GM12878 (cell line): ENCODE results near the gene NBPF1.
"Not testable (repeated sequence)": the region's sequence is repeated elsewhere in the genome, so short reads cannot be mapped to it uniquely, and the experiment has no call there.

Experiments used
- NR2C2 ChIP-seq: IDR thresholded peaks from 2 replicates; pipeline ENCODE4 v1.6.1; 2011; ENCODE audit warnings: borderline replicate concordance, low read depth; ENCODE audit not compliant: control insufficient read depth, insufficient read length
- POLR2AphosphoS5 ChIP-seq: IDR thresholded peaks from 2 replicates; pipeline ENCODE4 v1.6.1; 2011; ENCODE audit warnings: mild to moderate bottlenecking, low read length, inconsistent platforms
- SP1 ChIP-seq: IDR thresholded peaks from one replicate; pipeline ENCODE4 v1.6.1; 2011; ENCODE audit warnings: low read depth, low read length
- TF ChIP-seq, protein P1 (sequence below): IDR thresholded peaks from 2 replicates; pipeline ENCODE4 v1.6.1; 2012; ENCODE audit warnings: low read length, inconsistent platforms
- TF ChIP-seq, protein P2 (sequence below), 3 experiments: IDR thresholded peaks in 2 of 3; conservative IDR thresholded peaks in 1 of 3; 2 replicates each; pipeline ENCODE4 v1.5.1; 2011; ENCODE audit warnings: low read depth in 3 of 3, low read length in 3 of 3, mild to moderate bottlenecking in 3 of 3, control low read depth in 2 of 3, moderate library complexity in 2 of 3, inconsistent platforms in 1 of 3, mixed read lengths in 1 of 3; ENCODE audit not compliant: control insufficient read depth in 2 of 3, insufficient read depth in 1 of 3; ENCODE audit errors: extremely low read depth in 1 of 3
- TF ChIP-seq, protein P3 (sequence below): fragments of 450-650 bp; IDR thresholded peaks from 2 replicates; pipeline ENCODE4 v1.6.1; 2018; ENCODE audit warnings: mild to moderate bottlenecking, low read depth, moderate library complexity; ENCODE audit not compliant: partially characterized antibody

DNA sequence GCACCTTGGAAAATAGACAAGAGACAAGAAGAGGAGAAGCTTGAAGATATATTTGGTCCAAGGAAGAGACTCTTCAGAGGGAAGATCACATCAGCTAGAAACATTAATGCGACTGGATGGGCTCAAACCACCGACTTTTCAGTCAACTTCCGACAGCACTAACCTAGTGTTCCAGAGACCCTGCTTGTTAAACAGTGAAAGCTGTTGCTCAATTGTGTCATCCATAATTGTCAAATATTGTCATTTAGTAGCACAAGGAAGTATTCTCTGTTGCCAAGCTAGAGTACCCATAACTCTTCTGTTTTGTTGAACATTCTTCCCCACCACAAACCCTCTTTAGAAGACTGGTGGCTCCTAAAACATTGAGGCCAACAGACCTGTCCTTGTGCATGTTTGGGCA, 56.3 kb downstream of the NBPF1 start:
- not testable (repeated sequence) for TF ChIP-seq NR2C2, SP1, POLR2AphosphoS5
- TF ChIP-seq, protein P1, sequence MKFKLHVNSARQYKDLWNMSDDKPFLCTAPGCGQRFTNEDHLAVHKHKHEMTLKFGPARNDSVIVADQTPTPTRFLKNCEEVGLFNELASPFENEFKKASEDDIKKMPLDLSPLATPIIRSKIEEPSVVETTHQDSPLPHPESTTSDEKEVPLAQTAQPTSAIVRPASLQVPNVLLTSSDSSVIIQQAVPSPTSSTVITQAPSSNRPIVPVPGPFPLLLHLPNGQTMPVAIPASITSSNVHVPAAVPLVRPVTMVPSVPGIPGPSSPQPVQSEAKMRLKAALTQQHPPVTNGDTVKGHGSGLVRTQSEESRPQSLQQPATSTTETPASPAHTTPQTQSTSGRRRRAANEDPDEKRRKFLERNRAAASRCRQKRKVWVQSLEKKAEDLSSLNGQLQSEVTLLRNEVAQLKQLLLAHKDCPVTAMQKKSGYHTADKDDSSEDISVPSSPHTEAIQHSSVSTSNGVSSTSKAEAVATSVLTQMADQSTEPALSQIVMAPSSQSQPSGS = not testable (repeated sequence)
- TF ChIP-seq, protein P2, sequence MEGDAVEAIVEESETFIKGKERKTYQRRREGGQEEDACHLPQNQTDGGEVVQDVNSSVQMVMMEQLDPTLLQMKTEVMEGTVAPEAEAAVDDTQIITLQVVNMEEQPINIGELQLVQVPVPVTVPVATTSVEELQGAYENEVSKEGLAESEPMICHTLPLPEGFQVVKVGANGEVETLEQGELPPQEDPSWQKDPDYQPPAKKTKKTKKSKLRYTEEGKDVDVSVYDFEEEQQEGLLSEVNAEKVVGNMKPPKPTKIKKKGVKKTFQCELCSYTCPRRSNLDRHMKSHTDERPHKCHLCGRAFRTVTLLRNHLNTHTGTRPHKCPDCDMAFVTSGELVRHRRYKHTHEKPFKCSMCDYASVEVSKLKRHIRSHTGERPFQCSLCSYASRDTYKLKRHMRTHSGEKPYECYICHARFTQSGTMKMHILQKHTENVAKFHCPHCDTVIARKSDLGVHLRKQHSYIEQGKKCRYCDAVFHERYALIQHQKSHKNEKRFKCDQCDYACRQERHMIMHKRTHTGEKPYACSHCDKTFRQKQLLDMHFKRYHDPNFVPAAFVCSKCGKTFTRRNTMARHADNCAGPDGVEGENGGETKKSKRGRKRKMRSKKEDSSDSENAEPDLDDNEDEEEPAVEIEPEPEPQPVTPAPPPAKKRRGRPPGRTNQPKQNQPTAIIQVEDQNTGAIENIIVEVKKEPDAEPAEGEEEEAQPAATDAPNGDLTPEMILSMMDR (IDR thresholded peaks at IDR 0.05 in 2 of 3, conservative IDR thresholded peaks at IDR 0.05 in 1 of 3; ENCODE audit: control insufficient read depth in 2 of 3, extremely low read depth in 1 of 3, insufficient read depth in 1 of 3, low read depth in 3 of 3, low read length in 3 of 3) = not testable (repeated sequence)
- TF ChIP-seq, protein P3, sequence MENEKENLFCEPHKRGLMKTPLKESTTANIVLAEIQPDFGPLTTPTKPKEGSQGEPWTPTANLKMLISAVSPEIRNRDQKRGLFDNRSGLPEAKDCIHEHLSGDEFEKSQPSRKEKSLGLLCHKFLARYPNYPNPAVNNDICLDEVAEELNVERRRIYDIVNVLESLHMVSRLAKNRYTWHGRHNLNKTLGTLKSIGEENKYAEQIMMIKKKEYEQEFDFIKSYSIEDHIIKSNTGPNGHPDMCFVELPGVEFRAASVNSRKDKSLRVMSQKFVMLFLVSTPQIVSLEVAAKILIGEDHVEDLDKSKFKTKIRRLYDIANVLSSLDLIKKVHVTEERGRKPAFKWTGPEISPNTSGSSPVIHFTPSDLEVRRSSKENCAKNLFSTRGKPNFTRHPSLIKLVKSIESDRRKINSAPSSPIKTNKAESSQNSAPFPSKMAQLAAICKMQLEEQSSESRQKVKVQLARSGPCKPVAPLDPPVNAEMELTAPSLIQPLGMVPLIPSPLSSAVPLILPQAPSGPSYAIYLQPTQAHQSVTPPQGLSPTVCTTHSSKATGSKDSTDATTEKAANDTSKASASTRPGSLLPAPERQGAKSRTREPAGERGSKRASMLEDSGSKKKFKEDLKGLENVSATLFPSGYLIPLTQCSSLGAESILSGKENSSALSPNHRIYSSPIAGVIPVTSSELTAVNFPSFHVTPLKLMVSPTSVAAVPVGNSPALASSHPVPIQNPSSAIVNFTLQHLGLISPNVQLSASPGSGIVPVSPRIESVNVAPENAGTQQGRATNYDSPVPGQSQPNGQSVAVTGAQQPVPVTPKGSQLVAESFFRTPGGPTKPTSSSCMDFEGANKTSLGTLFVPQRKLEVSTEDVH = not testable (repeated sequence)
